GM19193 (cell line): ENCODE measurements around the gene MBOAT2.
A peak's percentile ranks its signal among the peaks of the same experiment; 100 is the strongest.

ENCODE experiments used
- POLR2A ChIP-seq: IDR thresholded peaks from 4 replicates; pipeline ENCODE4 v1.6.1; 2011; ENCODE audit not compliant: insufficient read depth, insufficient read length; ENCODE audit errors: extremely low read depth

Gene MBOAT2

GRCh38 chr2:8840475-8841091 lies 162.9 kb downstream of the MBOAT2 start:
- TF ChIP-seq POLR2A = no peak

DNA sequence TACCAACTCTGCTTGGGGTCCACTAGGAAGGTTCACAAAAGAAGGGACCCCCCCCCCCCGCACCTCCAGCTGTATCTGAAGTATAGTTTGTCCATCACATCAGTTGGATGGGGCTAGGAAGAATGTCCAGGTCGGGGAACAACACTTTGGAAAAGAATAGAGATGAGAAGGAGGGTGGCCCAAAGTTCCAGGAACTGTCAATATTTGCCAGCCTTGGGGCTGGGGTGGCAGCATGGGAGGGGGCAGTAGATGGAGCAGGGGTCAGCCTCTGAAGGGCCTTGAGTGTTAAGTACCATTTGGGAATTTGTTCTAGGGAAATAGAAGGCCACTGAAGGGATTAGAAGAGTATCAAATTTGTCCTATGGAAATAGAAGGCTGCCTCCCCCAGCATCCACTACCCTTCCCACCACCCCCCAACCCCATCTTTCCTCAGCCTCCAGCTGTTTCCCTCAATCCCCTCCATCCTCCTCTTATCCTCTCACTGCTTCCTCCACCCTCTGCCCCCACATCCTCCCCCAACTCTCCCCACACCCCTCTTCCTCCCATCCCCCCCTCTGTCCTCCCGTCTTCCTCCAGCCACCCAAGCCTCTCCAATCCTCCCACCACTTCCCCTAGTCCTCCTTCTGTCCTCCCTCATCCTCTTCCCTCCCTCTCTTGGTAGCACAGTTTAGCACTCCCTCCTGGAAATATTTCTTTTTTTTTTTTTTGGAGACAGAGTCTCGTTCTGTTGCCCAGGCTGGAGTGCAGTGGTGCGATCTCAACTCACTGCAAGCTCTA lies 164.1 kb downstream of the MBOAT2 start:
- no peak for TF ChIP-seq POLR2A

DNA sequence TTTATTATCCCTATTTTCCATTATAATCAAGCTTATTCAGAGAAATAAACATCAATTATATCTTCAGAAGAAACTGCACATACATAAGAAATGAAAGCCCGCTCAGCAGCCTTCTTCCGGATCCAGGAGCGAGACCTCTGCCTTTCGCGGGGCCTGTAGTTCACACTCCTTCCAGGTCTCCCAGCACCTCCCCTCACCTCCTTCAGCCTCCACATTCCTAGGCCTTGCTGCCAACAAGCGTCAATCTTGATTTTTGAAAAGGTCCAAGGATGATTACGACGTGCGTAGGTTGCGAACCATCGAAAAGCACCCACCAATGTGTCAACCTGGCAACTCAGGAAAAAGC lies 165.7 kb downstream of the MBOAT2 start:
- no peak for TF ChIP-seq POLR2A

- TF ChIP-seq POLR2A = peak; percentile 84
These were observed 166.3 kb downstream of the MBOAT2 start, which contains the start of gene KIDINS220 for GRCh38 chr2:8836971-8837794. TSS of gene KIDINS220 (minus strand) at chr2:8837613. CDS start at chr2:8827093, 10,520 bp downstream.

GRCh38 chr2:8835279-8835678 lies 168.2 kb downstream of the MBOAT2 start:
- TF ChIP-seq POLR2A = no peak

DNA sequence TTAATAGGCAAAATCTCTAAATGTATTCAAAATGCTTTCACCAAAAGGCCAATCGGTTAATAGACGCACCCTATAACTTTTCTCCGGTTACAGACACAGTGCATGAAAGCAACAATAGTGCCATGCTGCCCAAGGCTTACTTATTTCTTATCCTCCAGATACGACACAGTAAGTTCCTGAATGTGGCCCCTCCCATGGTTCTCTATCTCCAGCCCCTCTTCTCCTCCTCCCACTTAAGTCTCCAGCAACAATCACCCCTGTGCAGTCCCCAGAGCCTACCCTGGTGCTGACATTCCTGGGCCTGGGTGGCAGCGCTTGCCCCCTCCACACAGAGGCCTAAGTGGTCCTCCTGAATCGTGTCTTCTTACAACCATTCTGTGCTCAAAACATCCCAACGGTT lies 169.6 kb downstream of the MBOAT2 start:
- TF ChIP-seq POLR2A = no peak

GRCh38 chr2:8831516-8831915 lies 172.0 kb downstream of the MBOAT2 start:
- TF ChIP-seq POLR2A = no peak

DNA sequence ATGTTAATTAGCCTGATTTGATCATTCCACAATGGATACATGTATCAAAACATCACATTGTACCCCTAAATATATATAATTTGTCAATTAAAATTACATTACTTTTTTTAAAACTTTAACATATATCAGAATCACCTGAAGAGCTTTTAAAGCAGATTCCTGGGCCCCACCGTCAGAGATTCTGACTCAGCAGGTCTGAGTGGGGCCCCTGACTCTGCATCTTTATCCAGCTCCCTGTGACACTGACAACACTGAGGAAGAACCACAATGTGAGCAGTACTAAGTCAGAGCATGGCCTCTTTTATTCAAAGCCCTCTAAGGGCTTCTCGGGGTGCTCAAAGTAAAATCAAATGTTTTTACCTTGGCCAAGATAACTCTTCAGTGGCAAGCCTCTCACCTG lies 175.8 kb downstream of the MBOAT2 start:
- no peak for TF ChIP-seq POLR2A

- no peak for TF ChIP-seq POLR2A
These were observed 181.3 kb downstream of the MBOAT2 start for GRCh38 chr2:8822218-8822617.

DNA sequence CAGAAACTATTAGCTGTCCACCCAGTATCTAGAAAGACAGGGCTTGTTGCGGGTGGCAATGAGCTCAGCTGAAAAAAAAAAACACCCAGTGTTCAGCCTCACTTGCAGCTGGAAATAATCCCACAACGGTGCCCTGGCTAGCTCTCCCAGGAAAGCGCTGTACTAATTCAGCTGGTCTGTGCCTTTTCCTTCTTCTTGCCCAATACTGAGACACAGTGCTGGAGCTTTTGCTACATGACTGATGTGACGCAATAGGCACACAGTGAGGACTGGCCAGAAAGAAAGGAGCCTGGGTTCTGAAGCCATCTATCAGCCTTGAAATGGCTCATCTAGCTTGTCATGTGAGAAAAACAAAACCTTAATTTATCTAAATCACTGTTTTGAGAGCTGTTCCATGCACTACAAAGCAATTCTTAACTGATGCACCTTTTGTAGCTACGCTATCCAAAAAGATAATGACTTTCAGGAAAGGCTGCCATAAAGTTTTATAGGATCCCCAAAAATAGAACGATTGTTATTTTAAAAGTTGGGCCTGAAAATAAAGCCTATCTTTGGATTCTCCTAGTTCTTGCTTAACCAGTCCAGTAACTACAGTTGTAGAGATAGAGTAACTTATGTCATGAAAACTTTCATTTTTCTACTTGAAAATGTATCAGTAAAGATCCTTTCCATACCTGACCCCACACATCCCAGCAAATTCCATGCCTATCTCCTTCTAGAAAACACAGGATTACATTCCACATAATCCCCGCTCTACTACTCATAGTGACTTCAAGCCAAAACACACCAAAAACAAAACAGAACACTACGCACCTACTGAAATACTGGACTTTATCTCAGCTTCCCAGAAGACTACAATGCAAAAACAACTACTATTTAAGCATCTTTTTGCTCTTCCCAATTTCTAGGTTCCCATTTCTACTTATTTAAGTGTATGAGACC lies 181.9 kb downstream of the MBOAT2 start:
- no peak for TF ChIP-seq POLR2A

DNA sequence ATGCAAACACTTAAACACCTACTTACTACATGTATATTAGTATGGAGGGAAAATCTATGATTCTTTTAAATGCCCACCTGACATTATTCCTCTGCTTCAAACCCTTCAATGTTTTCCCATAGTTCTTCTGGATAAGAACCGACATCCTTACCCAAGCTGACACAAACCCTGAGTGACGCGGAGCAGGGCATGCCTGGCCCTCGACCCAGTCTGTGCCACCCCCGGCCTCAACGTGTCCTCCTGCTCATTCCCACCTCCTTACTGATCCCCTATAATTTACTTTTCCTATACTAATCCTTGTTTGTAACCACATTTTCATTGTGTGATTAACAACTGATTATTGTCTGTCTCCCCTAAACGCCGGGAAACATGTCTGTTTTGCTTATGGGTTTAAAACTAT lies 183.5 kb downstream of the MBOAT2 start:
- TF ChIP-seq POLR2A = no peak

- TF ChIP-seq POLR2A = no peak
These were observed 184.3 kb downstream of the MBOAT2 start for GRCh38 chr2:8819194-8819593.

GRCh38 chr2:8817221-8817620 lies 186.3 kb downstream of the MBOAT2 start:
- no peak for TF ChIP-seq POLR2A

DNA sequence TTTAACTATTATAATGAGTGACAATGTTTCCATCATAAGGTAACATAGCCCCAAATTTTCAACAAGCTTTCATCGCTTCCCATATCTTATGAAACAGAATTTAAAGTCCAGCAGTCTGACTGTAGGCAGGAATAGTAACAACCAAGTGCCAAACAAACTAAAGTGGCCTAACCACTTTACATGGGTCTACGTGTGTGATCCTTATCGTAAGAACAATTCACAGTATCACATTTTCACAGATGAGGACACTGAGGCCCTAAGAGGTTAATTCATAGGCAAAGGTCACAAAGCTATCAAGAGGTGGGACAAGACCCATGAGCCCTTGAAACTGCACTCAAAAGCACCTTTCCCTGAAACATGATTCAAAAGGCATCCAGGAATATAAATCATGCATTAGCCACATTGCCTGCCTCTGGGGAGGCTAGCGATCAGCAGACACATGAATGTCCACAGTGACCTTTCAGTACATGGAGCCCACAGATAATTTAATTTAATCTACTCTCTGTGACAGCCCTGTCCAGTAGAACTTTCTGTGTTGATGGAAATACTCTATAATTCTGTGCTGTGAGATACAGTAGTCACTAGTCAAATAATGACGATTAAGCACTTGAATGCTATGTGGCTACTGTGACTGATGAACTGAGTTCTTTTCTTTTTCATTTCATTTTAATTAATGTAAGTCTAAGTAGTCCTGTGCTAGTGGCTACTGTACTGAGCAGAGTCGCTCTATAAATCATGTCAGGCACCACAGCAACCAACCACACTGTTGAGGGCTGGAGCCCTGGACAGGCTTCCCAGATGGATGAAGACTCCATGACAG lies 196.4 kb downstream of the MBOAT2 start:
- no peak for TF ChIP-seq POLR2A
